GM19099 (cell line): Measurements from ENCODE around the gene CHST11.

ENCODE experiments used
- POLR2A ChIP-seq: IDR thresholded peaks from 3 replicates; pipeline ENCODE4 v1.6.1; 2011; ENCODE audit warnings: low read depth; ENCODE audit not compliant: insufficient read length; ENCODE audit errors: extremely low read depth

Gene CHST11

GRCh38 chr12:104643819-104644669, 187.3 kb downstream of the CHST11 start:
- no peak for TF ChIP-seq POLR2A

GRCh38 chr12:104648756-104649155, 192.0 kb downstream of the CHST11 start:
- TF ChIP-seq POLR2A = no peak

GRCh38 chr12:104649217-104649824, 192.6 kb downstream of the CHST11 start:
- no peak for TF ChIP-seq POLR2A

GRCh38 chr12:104649921-104650320, 193.2 kb downstream of the CHST11 start:
- no peak for TF ChIP-seq POLR2A

GRCh38 chr12:104650541-104650940, 193.8 kb downstream of the CHST11 start:
- TF ChIP-seq POLR2A = no peak

GRCh38 chr12:104651811-104652210, 195.1 kb downstream of the CHST11 start:
- TF ChIP-seq POLR2A = no peak

- no peak for TF ChIP-seq POLR2A
These were observed 195.6 kb downstream of the CHST11 start for GRCh38 chr12:104652358-104652757.

GRCh38 chr12:104652910-104653309, 196.2 kb downstream of the CHST11 start:
- TF ChIP-seq POLR2A = no peak

GRCh38 chr12:104653730-104654664, 197.2 kb downstream of the CHST11 start:
- no peak for TF ChIP-seq POLR2A

- TF ChIP-seq POLR2A = no peak
These were observed 198.2 kb downstream of the CHST11 start for GRCh38 chr12:104654665-104655609.

- TF ChIP-seq POLR2A = no peak
These were observed 199.6 kb downstream of the CHST11 start for GRCh38 chr12:104656383-104656782.

- TF ChIP-seq POLR2A = no peak
These were observed 200.2 kb downstream of the CHST11 start for GRCh38 chr12:104656921-104657320.

GRCh38 chr12:104657726-104658484, 201.2 kb downstream of the CHST11 start:
- TF ChIP-seq POLR2A = no peak
